ENCODE data around the gene HOATZ.

DNA sequence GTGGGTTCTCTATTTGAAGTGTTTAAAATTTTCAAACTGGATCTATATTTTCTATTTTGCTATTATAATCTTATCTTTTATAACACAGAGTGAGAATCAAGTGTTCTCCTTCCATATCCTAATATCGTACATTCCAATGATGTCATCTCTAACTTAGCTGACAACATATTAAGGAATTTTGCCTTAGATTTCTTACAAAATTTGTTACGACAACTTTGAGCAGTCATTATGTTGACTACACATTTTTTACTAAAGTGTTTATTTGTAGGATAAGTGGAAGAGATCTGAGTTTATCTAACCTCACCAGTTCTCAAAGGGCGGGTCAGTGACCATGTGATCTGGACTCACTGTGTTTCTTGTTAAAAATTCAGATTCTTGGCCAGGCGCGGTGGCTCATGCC lies 15.1 kb upstream of the HOATZ start:
- TF ChIP-seq, protein P1, sequence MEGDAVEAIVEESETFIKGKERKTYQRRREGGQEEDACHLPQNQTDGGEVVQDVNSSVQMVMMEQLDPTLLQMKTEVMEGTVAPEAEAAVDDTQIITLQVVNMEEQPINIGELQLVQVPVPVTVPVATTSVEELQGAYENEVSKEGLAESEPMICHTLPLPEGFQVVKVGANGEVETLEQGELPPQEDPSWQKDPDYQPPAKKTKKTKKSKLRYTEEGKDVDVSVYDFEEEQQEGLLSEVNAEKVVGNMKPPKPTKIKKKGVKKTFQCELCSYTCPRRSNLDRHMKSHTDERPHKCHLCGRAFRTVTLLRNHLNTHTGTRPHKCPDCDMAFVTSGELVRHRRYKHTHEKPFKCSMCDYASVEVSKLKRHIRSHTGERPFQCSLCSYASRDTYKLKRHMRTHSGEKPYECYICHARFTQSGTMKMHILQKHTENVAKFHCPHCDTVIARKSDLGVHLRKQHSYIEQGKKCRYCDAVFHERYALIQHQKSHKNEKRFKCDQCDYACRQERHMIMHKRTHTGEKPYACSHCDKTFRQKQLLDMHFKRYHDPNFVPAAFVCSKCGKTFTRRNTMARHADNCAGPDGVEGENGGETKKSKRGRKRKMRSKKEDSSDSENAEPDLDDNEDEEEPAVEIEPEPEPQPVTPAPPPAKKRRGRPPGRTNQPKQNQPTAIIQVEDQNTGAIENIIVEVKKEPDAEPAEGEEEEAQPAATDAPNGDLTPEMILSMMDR (conservative IDR thresholded peaks at IDR 0.05; ENCODE audit: low read depth, low read length) = no peak
- TF ChIP-seq EZH2 (IDR thresholded peaks at IDR 0.05; ENCODE audit: low read length, unreplicated experiment) (no peak), EZH2phosphoT487 (IDR thresholded peaks at IDR 0.05; ENCODE audit: borderline replicate concordance, low read length) (no peak)

Data from PC-3 (cell line).